Measurements from ENCODE around the gene VTI1B. TPM values are rescaled to one million over a fixed set of nuclear protein-coding genes. Genes with fewer than 3 reads are reported as not detected.

VTI1B gene
- polyA plus RNA-seq, 2 of the 4 experiments (the other 2 are of a cell fraction), result 77.5 to 102 TPM

GRCh38 chr14:67644428-67644827 lies 30.0 kb downstream of the VTI1B start:
- no peak overlapping the region for H3K27ac ChIP-seq
- ATAC-seq (no peak), FAIRE-seq (no peak), DNase-seq (ENCODE audit: low read depth in 1 of 2, low spot score in 1 of 2) (no peak)
- H3K9me3 ChIP-seq, result no peaks in the 10 kb centered on the region
- POLR2A ChIA-PET, result no interaction called here
- H3K4me1 ChIP-seq, result no peaks in the 10 kb centered on the region
- CTCF ChIA-PET, result interaction anchor here (1.1 to 2.7 kb wide), 3 partner anchors 9 to 26 kb away, joined by 5 to 9 read pairs (median 9); no protein-coding TSS in a partner anchor
- H3K4me2 ChIP-seq, result no peak overlapping the region
- H3K4me3 ChIP-seq, result no peak overlapping the region
- TF ChIP-seq EP300 (IDR thresholded peaks at IDR 0.05), result no peak
- TF ChIP-seq CBX8 (IDR thresholded peaks at IDR 0.05), result no peak
- TF ChIP-seq ZC3H11A (IDR thresholded peaks at IDR 0.05), result no peak
- TF ChIP-seq MAZ (IDR thresholded peaks at IDR 0.05; ENCODE audit: borderline replicate concordance, low read depth, low read length), result no peak
- TF ChIP-seq CEBPB (IDR thresholded peaks at IDR 0.05), result no peak
- no peak for TF ChIP-seq RARB (CRISPR knock-in tag; IDR thresholded peaks at IDR 0.05)
- no peak for TF ChIP-seq TFCP2L1 (CRISPR knock-in tag; IDR thresholded peaks at IDR 0.05)
- TF ChIP-seq CHD2 (IDR thresholded peaks at IDR 0.05; ENCODE audit: low read length, partially characterized antibody), result no peak
- TF ChIP-seq HMGXB4 (CRISPR knock-in tag; IDR thresholded peaks at IDR 0.05; ENCODE audit: borderline replicate concordance), result no peak
- no peak for TF ChIP-seq HEYL (CRISPR knock-in tag; IDR thresholded peaks at IDR 0.05)
- no peak for TF ChIP-seq MAX (IDR thresholded peaks at IDR 0.05)
- no peak for TF ChIP-seq NFE2L2 (conservative IDR thresholded peaks at IDR 0.05; ENCODE audit: low read length)
- TF ChIP-seq MAFK (IDR thresholded peaks at IDR 0.05; ENCODE audit: partially characterized antibody), result no peak
- no peak for TF ChIP-seq SMC3 (IDR thresholded peaks at IDR 0.05)
- 83% methylated on average over 2 of the region's 2 CpGs for WGBS (ENCODE audit: missing lambda C conversion rate)

GRCh38 chr14:67643713-67644112 lies 30.7 kb downstream of the VTI1B start:
- ChIA-PET POLR2A (interaction anchor here (0.6 kb wide), 1 partner anchor 20 kb away, joined by 4 read pairs; no protein-coding TSS in a partner anchor), CTCF (interaction anchor here (0.6 to 2.7 kb wide), 5 partner anchors 9 to 1101 kb away, joined by 3 to 9 read pairs (median 5); no protein-coding TSS in a partner anchor)

More at GRCh38 chr14:67643713-67644112, 30.7 kb downstream of the VTI1B start:
- Histone ChIP-seq H3K27ac (no peak overlapping the region), H3K4me3 (no peak overlapping the region), H3K4me2 (no peak overlapping the region), H3K9me3 (no peaks in the 10 kb centered on the region), H3K4me1 (no peaks in the 10 kb centered on the region)
- no peak for TF ChIP-seq RARB (CRISPR knock-in tag; IDR thresholded peaks at IDR 0.05)
- TF ChIP-seq CHD4 (IDR thresholded peaks at IDR 0.05; ENCODE audit: borderline replicate concordance), result no peak
- no peak for TF ChIP-seq KDM1A (IDR thresholded peaks at IDR 0.05; ENCODE audit: low read depth)
- no peak for TF ChIP-seq HMGXB4 (CRISPR knock-in tag; IDR thresholded peaks at IDR 0.05; ENCODE audit: borderline replicate concordance)
- TF ChIP-seq MAFK (IDR thresholded peaks at IDR 0.05; ENCODE audit: partially characterized antibody), result no peak
- TF ChIP-seq CBX2 (IDR thresholded peaks at IDR 0.05; ENCODE audit: borderline replicate concordance, low read depth), result no peak
- no peak for TF ChIP-seq HES2 (IDR thresholded peaks at IDR 0.05)
- TF ChIP-seq GATA3 (IDR thresholded peaks at IDR 0.05; ENCODE audit: borderline replicate concordance), result no peak
- TF ChIP-seq MYC (IDR thresholded peaks at IDR 0.05; ENCODE audit: borderline replicate concordance, low read length), result no peak
- TF ChIP-seq NR3C1 (IDR thresholded peaks at IDR 0.05), result no peak
- no peak for TF ChIP-seq RFX5 (IDR thresholded peaks at IDR 0.05)
- DNase-seq (ENCODE audit: low read depth in 1 of 2, low spot score in 1 of 2) (no peak), ATAC-seq (0 out of 6 replicates have a peak, but pooled peaks of 1 of the 2 experiments have one; percentile 21), FAIRE-seq (no peak)
- WGBS (ENCODE audit: missing lambda C conversion rate), result 68% methylated on average over 1 of the region's 1 CpG

Measured in A549 (cell line).